Stimulated activated CD8-positive, alpha-beta memory T cell treated with anti-CD3 and anti-CD28 coated beads, Interleukin-7, amount 100 ng/mL, for 24 hours (primary cell): ENCODE results near the gene NAT9.

Experiments
- DNase-seq: peaks from one replicate; pipeline ENCODE4 v3.0.0-alpha.2; 2020; ENCODE audit warnings: low read depth

NAT9 gene

GRCh38 chr17:74728702-74729075 is 47.5 kb downstream of the NAT9 start:
- DNase-seq: no peak

- DNase-seq: no peak
Measured at GRCh38 chr17:74728033-74728701, 48.0 kb downstream of the NAT9 start.

GRCh38 chr17:74725111-74725510 is 51.0 kb downstream of the NAT9 start:
- DNase-seq: no peak

- no peak for DNase-seq
Measured at GRCh38 chr17:74723891-74724290, 52.3 kb downstream of the NAT9 start.

- no peak for DNase-seq
Measured at GRCh38 chr17:74722782-74723181, 53.4 kb downstream of the NAT9 start.
